ENCODE results near the gene CDYL. TPM values are rescaled to one million over a fixed set of nuclear protein-coding genes. Genes with fewer than 3 reads are reported as not detected.

CDYL gene
- total RNA-seq, 1 experiment from 2014 or later = 60.8 TPM

- Histone ChIP-seq H3K9me3 (ENCODE audit: insufficient read depth, low read depth) (no peaks in the 10 kb centered on the region), H4K20me1 (ENCODE audit: insufficient read depth) (no peaks in the 10 kb centered on the region), H3K4me3 (no peak overlapping the region), H3K27me3 (ENCODE audit: insufficient read depth, low read depth) (no peaks in the 10 kb centered on the region), H3F3A (ENCODE audit: insufficient read depth, low read depth) (no peaks in the 10 kb centered on the region), H3K79me2 (ENCODE audit: low read depth) (no peaks in the 10 kb centered on the region), H3K9me2 (ENCODE audit: insufficient read depth) (no peaks in the 10 kb centered on the region), H3K36me3 (ENCODE audit: low read depth) (no peaks in the 10 kb centered on the region), H2AFZ (no peak overlapping the region), H3K4me2 (no peak overlapping the region), H3K27ac (no peak overlapping the region), H3K4me1 (replicated peaks; ENCODE audit: insufficient read depth) (no peaks in the 10 kb centered on the region)
- CTCF ChIA-PET = no interaction called here
- intact Hi-C loops (cut with micrococcal nuclease; ENCODE audit: unreplicated experiment) = no loop called here
- BruUV-seq (replicated peaks) = no TSS peak
- no peak for DNase-seq
- TF ChIP-seq CTCF (conservative IDR thresholded peaks at IDR 0.05) (no peak), EZH2 (IDR thresholded peaks at IDR 0.05; ENCODE audit: low read depth) (no peak)
- POLR2A ChIA-PET (ENCODE audit: unreplicated experiment) = interaction anchor here (0.6 kb wide), 1 partner anchor 12 kb away, joined by 4 read pairs; no protein-coding TSS in a partner anchor
These were observed 197.2 kb downstream of the CDYL start for GRCh38 chr6:4973415-4973814.

GRCh38 chr6:4973982-4974745 lies 198.0 kb downstream of the CDYL start:
- Histone ChIP-seq H3K4me1 (replicated peaks; ENCODE audit: insufficient read depth) (no peaks in the 10 kb centered on the region), H3K9me3 (ENCODE audit: insufficient read depth, low read depth) (no peaks in the 10 kb centered on the region), H3K4me3 (no peak overlapping the region), H3K36me3 (ENCODE audit: low read depth) (no peaks in the 10 kb centered on the region), H3K27ac (no peak overlapping the region), H3K9me2 (ENCODE audit: insufficient read depth) (no peaks in the 10 kb centered on the region), H2AFZ (no peak overlapping the region), H4K20me1 (ENCODE audit: insufficient read depth) (no peaks in the 10 kb centered on the region), H3K79me2 (ENCODE audit: low read depth) (no peaks in the 10 kb centered on the region), H3K4me2 (no peak overlapping the region), H3F3A (ENCODE audit: insufficient read depth, low read depth) (no peaks in the 10 kb centered on the region), H3K27me3 (ENCODE audit: insufficient read depth, low read depth) (no peaks in the 10 kb centered on the region)
- POLR2A ChIA-PET (ENCODE audit: unreplicated experiment) = interaction anchor here (0.6 to 0.7 kb wide), 3 partner anchors 12 to 1502 kb away, joined by 3 to 4 read pairs (median 3); no protein-coding TSS in a partner anchor
- BruUV-seq (replicated peaks) = no TSS peak
- no peak for DNase-seq
- CTCF ChIA-PET = no interaction called here
- intact Hi-C loops (cut with micrococcal nuclease; ENCODE audit: unreplicated experiment) = no loop called here
- TF ChIP-seq EZH2 (IDR thresholded peaks at IDR 0.05; ENCODE audit: low read depth) = no peak
- TF ChIP-seq CTCF (conservative IDR thresholded peaks at IDR 0.05) = no peak

- H3K4me3 ChIP-seq = no peak overlapping the region
These were observed 198.8 kb downstream of the CDYL start for GRCh38 chr6:4974962-4975361.

More at GRCh38 chr6:4974962-4975361, 198.8 kb downstream of the CDYL start:
- POLR2A ChIA-PET (ENCODE audit: unreplicated experiment) = interaction anchor here (0.6 to 0.7 kb wide), 2 partner anchors 247 to 1503 kb away, joined by 3 read pairs; no protein-coding TSS in a partner anchor
- Histone ChIP-seq H3K9me2 (ENCODE audit: insufficient read depth) (no peaks in the 10 kb centered on the region), H2AFZ (no peak overlapping the region), H3K27me3 (ENCODE audit: insufficient read depth, low read depth) (no peaks in the 10 kb centered on the region), H3K4me2 (no peak overlapping the region), H3K27ac (no peak overlapping the region), H3K9me3 (ENCODE audit: insufficient read depth, low read depth) (no peaks in the 10 kb centered on the region), H3F3A (ENCODE audit: insufficient read depth, low read depth) (no peaks in the 10 kb centered on the region), H4K20me1 (ENCODE audit: insufficient read depth) (no peaks in the 10 kb centered on the region), H3K4me1 (replicated peaks; ENCODE audit: insufficient read depth) (no peaks in the 10 kb centered on the region), H3K36me3 (ENCODE audit: low read depth) (no peaks in the 10 kb centered on the region), H3K79me2 (ENCODE audit: low read depth) (no peaks in the 10 kb centered on the region)
- CTCF ChIA-PET = no interaction called here
- no peak for TF ChIP-seq CTCF (conservative IDR thresholded peaks at IDR 0.05)
- TF ChIP-seq EZH2 (IDR thresholded peaks at IDR 0.05; ENCODE audit: low read depth) = no peak
- intact Hi-C loops (cut with micrococcal nuclease; ENCODE audit: unreplicated experiment) = no loop called here
- no peak for DNase-seq
- no TSS peak for BruUV-seq (replicated peaks)

Measured in PC-9 (cell line).